Measurements from ENCODE around the gene EPX.
A peak's percentile ranks its signal among the peaks of the same experiment; 100 is the strongest.

Gene EPX

DNA sequence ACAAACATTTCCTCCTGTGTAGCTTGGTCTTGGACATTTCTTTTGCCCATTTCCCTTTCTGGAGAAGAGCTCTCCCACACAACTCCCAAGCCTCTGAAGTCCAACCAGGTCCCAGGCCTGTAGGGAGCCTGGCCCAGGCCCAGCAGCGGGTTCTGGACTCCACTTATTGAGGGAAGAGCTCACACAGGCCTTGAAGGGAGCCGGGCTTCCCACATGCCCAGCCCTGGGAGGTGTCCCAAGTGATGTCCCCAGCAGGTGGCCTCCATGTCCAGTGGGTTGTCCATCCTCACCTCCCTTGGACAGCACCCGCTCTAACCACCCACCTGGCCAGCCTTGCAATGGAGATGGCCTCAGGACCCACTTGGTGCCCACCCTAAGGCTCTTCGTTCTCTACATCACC, 5.9 kb upstream of the EPX start:
- DNase-seq: no peak

GRCh38 chr17:58187063-58187462, 5.5 kb upstream of the EPX start:
- no peak for DNase-seq

DNA sequence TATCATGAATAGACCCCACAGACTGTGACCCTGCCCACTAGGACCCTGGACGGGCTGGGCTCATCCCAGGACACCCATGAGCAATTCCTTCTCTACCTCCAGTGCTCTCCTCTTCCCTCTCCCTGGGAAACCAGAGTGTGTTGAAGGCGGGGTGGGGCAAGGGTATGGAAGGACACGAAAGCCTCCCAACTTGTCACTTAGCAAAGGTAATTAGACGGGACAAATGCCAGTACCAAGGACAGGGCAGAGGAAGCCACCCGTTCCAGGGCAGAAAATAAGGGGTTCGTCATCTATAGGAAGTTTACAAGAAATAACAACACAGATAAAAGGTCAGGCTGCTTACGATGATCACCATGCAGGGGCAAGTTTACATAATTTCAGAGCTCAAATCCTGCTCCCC, 4.9 kb upstream of the EPX start:
- DNase-seq: no peak

DNA sequence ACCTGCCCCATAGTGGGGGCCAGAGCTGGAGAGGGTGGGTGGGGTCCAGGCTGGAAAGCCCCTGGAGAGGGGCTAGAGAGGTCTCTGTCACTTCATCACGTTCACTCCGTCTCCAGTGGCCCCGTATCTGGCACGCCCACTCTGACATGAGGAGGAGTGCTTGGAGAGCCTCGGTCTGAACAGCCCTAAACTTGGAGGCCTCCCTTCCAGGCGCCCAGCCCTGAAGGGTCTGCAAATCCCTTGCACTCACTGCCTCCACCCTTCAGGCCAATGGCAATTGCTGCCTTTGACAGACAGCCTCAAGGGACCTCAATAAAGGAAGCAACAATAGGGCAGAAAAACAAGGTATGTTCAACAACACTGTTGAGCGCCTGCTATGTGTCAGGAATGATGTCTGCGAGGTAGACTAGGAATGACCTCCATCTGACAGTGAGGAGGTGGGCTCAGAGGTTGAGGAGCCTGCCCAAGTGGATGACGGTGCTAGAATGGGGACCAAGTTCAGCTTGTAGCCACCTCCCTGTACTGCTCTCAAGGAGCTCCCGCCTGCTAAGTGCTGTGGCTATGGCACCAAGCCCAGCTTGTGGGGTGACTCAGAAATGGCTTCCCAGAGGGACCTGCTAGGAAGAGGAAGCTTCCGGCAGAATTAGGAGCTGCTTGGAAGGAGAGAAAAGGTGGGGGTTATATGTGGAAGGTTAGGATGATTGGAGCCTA, 2.9 kb upstream of the EPX start:
- no peak for DNase-seq

DNA sequence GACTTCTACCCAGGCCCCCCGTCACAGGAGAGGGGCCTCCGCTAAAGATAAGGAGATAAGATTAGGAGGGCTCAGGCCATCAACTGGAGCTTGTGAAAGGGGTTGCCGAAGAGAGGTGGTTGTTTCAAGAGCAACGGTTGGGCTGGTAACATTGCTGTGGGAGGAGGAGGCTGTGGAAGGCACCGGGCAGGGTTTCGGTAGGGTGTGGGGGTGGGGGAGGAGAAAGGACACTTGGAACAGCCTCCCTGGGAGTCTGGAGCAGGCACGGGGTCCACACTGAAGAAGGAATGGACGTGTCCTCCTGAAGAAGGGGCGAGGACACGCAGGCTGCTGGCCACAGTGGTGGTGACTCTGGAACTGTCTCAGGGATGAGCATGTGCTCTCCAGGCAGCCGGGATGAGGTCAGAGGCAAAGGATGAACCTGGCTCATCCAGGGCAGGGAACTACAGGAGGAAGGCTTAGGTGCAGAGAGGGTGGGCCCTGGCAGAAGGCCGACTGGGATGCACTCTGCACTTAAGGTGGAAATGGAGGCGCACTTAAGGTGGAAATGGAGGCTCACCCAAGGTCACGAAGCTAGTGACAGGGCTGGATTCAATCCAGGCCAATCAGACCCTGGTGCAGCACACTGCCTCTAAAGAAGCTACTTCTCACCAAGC, 1.2 kb upstream of the EPX start:
- DNase-seq: no peak

GRCh38 chr17:58193641-58194255, 1.2 kb downstream of the EPX start:
- DNase-seq: no peak

GRCh38 chr17:58195518-58196123, 3.1 kb downstream of the EPX start:
- no peak for DNase-seq

GRCh38 chr17:58196610-58197009, 4.1 kb downstream of the EPX start:
- no peak for DNase-seq

GRCh38 chr17:58200024-58200633, 7.6 kb downstream of the EPX start:
- peak; percentile 4 for DNase-seq

DNA sequence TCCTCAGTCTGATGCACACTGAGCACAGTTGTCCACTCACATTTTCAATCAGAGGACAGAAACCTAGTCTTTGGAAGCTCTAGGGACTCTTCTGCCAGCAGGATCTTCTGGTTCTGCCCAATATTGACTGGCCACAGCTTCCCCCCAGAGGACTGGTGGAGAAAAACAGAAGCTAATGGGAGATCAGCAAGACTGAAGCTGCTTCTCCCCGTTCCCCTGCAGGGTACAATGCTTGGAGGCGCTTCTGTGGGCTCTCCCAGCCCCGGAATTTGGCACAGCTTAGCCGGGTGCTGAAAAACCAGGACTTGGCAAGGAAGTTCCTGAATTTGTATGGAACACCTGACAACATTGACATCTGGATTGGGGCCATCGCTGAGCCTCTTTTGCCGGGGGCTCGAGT, 10.3 kb downstream of the EPX start:
- no peak for DNase-seq

DNA sequence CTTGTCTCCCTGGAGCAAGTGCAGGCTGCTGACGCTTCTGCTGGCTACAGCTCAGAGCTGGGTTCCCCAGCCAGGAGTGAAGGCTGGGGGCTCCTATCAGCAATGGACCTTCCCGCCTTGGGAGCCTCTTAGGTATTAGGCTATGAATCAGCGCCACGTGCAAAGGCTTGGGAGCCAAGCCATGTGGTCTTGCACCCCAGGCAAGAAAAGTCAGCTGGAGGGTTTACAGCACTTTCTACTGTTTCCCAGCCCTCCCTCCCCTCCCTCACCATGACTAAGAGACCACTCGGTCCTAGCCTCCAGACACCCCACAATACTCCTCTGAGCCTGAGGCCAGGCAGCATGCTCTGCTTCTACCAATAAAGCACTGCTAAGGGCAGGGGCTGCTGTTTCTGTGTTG, 12.3 kb downstream of the EPX start:
- DNase-seq: no peak

DNA sequence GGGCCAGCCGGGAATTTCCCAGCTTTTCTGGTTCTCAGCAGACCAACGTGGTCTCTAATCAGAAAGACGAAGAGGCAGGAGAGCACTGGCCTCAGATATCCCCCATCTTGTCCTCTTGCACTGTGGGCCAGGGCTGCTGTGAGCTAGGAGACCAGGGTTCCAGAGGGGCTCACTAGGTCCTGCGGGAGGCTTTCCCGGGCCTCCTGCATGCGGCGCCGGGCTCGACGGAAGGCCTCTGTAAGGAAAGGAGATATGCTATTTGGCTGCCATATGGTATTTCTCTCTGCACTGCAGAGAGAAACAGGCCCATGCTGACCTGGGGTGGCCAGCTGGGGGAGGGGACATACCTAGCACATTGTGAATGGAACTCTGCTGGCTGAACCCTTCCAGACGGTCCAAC, 13.4 kb downstream of the EPX start:
- no peak for DNase-seq

DNA sequence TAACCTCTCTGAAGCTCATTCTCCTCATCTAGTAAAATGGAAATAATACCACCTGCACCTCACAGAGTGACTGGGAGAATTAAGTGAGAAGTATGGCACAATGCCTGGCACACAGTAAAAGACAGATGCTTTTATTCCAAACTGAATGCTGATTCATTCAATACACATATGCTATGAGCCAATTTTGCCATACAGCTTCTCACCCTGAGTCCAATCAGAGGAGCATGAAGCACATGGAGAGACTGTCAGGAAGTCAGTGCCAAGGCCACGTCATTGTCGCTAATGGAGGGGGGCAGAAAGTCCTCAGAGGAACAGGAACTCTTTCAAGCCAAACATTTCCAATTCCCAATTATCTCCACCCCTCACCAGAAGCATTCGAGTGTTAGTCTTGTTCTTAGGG, 14.9 kb downstream of the EPX start:
- no peak for DNase-seq

DNA sequence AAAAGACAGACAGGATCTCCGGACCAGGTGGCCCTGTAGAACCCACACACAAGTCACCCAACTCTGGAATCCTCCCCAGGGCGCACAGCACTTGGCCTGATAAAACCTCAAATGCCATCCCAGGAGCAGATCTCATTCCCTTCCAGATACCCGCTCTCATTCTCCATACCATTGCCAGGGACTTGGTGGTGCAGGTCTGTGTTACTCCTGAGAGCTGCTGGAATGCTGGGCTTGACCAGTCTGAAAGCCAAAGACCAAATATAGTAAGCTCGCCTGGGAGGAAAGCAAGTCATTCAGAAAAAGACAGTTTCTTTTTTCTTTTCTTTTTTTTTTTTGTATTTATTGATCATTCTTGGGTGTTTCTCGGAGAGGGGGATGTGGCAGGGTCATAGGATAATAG, 15.8 kb downstream of the EPX start:
- DNase-seq: no peak

- no peak for DNase-seq
Observed at GRCh38 chr17:58210922-58211321, 18.4 kb downstream of the EPX start.

DNA sequence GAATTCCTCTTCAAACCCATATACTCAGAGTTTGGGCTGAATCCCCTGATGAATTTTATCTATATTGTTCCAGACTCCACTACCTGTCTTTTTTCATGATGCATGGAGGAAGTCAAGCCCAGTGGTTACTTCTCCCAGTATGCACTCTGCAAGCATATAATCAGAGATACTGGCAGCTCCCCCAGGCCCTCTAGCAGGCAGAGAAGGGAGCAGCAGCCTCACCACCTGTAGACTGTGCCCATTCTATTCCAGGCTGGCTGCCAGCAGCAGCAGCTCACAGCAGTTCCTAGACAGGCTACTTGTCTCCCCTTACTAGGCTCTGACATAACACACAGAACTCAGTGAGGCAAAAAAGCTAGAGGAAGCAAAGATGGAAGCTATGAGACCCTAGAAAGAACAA, 23.2 kb downstream of the EPX start:
- no peak for DNase-seq

- DNase-seq: no peak
Observed at GRCh38 chr17:58217766-58218165, 25.2 kb downstream of the EPX start.

- peak; percentile 85 for DNase-seq
Observed at GRCh38 chr17:58219007-58219788, 26.7 kb downstream of the EPX start, which contains the start of gene MKS1. TSS of gene MKS1 (minus strand) at chr17:58219255. CDS start at chr17:58219230, 25 bp downstream.

GRCh38 chr17:58219789-58220183, 27.3 kb downstream of the EPX start:
- peak; percentile 10 for DNase-seq

- DNase-seq: no peak
Observed at GRCh38 chr17:58224315-58224714, 31.8 kb downstream of the EPX start.

DNA sequence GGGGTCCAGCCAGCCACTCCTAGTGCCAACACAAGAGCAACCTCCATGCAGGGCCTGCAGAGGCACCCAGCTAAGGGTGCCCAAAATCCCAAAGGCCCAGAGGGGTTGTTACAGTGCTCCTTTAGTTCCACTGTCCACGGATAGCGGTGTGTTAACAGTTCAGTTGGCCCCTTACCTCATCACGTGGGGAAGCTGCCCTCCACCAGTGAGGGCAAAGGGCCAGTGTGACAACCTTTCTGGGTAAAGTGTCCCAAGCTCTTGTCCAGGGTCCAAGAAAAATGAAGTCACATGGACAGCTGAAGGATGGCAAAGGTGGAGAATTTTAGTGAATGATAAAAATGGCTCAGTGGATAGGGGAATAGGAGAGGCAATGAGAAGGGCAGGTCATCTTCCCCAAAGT, 35.2 kb downstream of the EPX start:
- no peak for DNase-seq

GRCh38 chr17:58228679-58229078, 36.2 kb downstream of the EPX start:
- no peak for DNase-seq

Measured in right kidney (tissue), 1 donor.